Cardiac fibroblast (primary cell): ENCODE results near the gene NME3.

Source experiments
- DNase-seq, 2 donors: peaks; one replicate each; pipeline versions ENCODE4 v3.0.0 to v3.0.0-alpha.2; 2010; ENCODE audit warnings: low read depth in 2 of 2
- H3K4me3 ChIP-seq, 2 donors: replicated peaks in 1 of 2; 1 replicate in 1 of 2; 2 replicates in 1 of 2; pipeline ENCODE4 v1.5.1; 2011; ENCODE audit warnings: low read depth in 2 of 2, low read length in 2 of 2, mild to moderate bottlenecking in 2 of 2, moderate library complexity in 1 of 2
- CTCF ChIP-seq: IDR thresholded peaks from one replicate; pipeline ENCODE4 v1.5.1; 2011; ENCODE audit warnings: low read depth, mild to moderate bottlenecking, low read length, inconsistent platforms

NME3 gene

GRCh38 chr16:1785846-1786170, 14.5 kb upstream of the NME3 start:
- H3K4me3 ChIP-seq: no peak overlapping the region
- DNase-seq: no peak
- no peak for TF ChIP-seq CTCF

- H3K4me3 ChIP-seq: no peak overlapping the region
- TF ChIP-seq CTCF: no peak
- DNase-seq: no peak
Measured at GRCh38 chr16:1784977-1785845, 13.9 kb upstream of the NME3 start.

- DNase-seq: peak; percentile 100
- peak within 1 kb of the TSS; percentile 80 to 89 for H3K4me3 ChIP-seq
- TF ChIP-seq CTCF: no peak
Measured at GRCh38 chr16:1782408-1783264, 11.3 kb upstream of the NME3 start, which contains the start of the genes NUBP2 and SPSB3. Gene NUBP2 (plus strand): TSS chr16:1782960. CDS start chr16:1783021, 61 bp downstream. Gene SPSB3 (minus strand): TSS chr16:1782571. CDS start chr16:1781483, 1,088 bp downstream.

GRCh38 chr16:1781758-1782407, 10.5 kb upstream of the NME3 start:
- peak overlapping the region; percentile 78 to 80 for H3K4me3 ChIP-seq
- DNase-seq: peak in 1 of 2 donors; percentile 28
- peak; percentile 20 for TF ChIP-seq CTCF

- peak overlapping the region; percentile 78 to 80 for H3K4me3 ChIP-seq
- DNase-seq: no peak
- no peak for TF ChIP-seq CTCF
Measured at GRCh38 chr16:1781254-1781653, 9.9 kb upstream of the NME3 start.

- no peak for DNase-seq
- no peak for TF ChIP-seq CTCF
- H3K4me3 ChIP-seq: no peak overlapping the region
Measured at GRCh38 chr16:1780677-1781072, 9.3 kb upstream of the NME3 start.
